SU-DHL-6 (cell line): ENCODE results near the gene S100A5.

ENCODE experiments used
- H2AFZ ChIP-seq: fragments of 200-600 bp; sonication (generic); 2 replicates; pipeline ENCODE4 v1.6.1; 2014; ENCODE audit warnings: low read depth, mild to moderate bottlenecking, moderate library complexity, mixed read lengths, antibody characterized with exemption, low read length; ENCODE audit not compliant: severe bottlenecking
- H3F3A ChIP-seq: fragments of 200-600 bp; shearing (Covaris generic); 2 replicates; pipeline ENCODE4 v1.6.0; 2016; ENCODE audit warnings: antibody characterized with exemption, mild to moderate bottlenecking; ENCODE audit not compliant: insufficient read depth
- H3K27ac ChIP-seq: fragments of 200-600 bp; sonication (generic); 2 replicates; pipeline ENCODE4 v1.5.1; 2016; ENCODE audit warnings: low read depth, mild to moderate bottlenecking, low read length, moderate library complexity, mixed read lengths
- H3K27me3 ChIP-seq: fragments of 200-600 bp; sonication (generic), shearing (Covaris generic); 2 replicates; pipeline ENCODE4 v1.6.0; 2014; ENCODE audit warnings: mild to moderate bottlenecking, low read length
- H3K36me3 ChIP-seq: fragments of 200-600 bp; sonication (generic); 2 replicates; pipeline ENCODE4 v1.6.1; 2014; ENCODE audit warnings: mild to moderate bottlenecking, low read length, mixed read lengths
- H3K4me2 ChIP-seq: fragments of 300-600, 200-600 bp; shearing (Covaris generic), sonication (generic); 2 replicates; pipeline ENCODE4 v1.6.0; 2014; ENCODE audit warnings: low read length, low read depth, mild to moderate bottlenecking; ENCODE audit not compliant: poor library complexity, severe bottlenecking
- H3K4me3 ChIP-seq: fragments of 200-600 bp; sonication (generic); 2 replicates; pipeline ENCODE4 v1.5.1; 2014; ENCODE audit warnings: antibody characterized with exemption, low read length, mild to moderate bottlenecking, mixed read lengths; ENCODE audit not compliant: insufficient read depth, poor library complexity, severe bottlenecking
- H3K79me2 ChIP-seq: fragments of 200-600 bp; sonication (generic); 2 replicates; pipeline ENCODE4 v1.6.1; 2014; ENCODE audit warnings: mild to moderate bottlenecking, low read length, moderate library complexity; ENCODE audit not compliant: insufficient read depth
- H3K9ac ChIP-seq: fragments of 200-600 bp; sonication (generic); 2 replicates; pipeline ENCODE4 v1.7.0; 2014; ENCODE audit warnings: mild to moderate bottlenecking, low read length
- H3K9me2 ChIP-seq: fragments of 200-600 bp; sonication (generic); replicated peaks from 2 replicates; pipeline ENCODE4 v1.6.1; 2014; ENCODE audit warnings: low read length; ENCODE audit not compliant: insufficient read depth
- H3K9me3 ChIP-seq: fragments of 200-600 bp; sonication (generic); 2 replicates; pipeline ENCODE4 v1.6.1; 2014; ENCODE audit warnings: low read length, mixed read lengths; ENCODE audit not compliant: insufficient read depth
- H4K20me1 ChIP-seq: fragments of 200-600 bp; sonication (generic); 2 replicates; pipeline ENCODE4 v1.6.1; 2014; ENCODE audit warnings: low read depth, mild to moderate bottlenecking, antibody characterized with exemption, low read length, moderate library complexity, mixed read lengths
- EZH2phosphoT487 ChIP-seq: fragments of 200-600 bp; sonication (generic), shearing (Covaris generic); conservative IDR thresholded peaks from 2 replicates; pipeline ENCODE4 v1.6.1; 2018; ENCODE audit warnings: mild to moderate bottlenecking, antibody characterized with exemption, low read length, moderate library complexity, mixed read lengths
- TF ChIP-seq, protein P1 (sequence below): fragments of 200-600 bp; sonication (generic); IDR thresholded peaks from one replicate; pipeline ENCODE4 v1.5.1; 2017; ENCODE audit warnings: antibody characterized with exemption, mild to moderate bottlenecking, low read length, moderate library complexity; ENCODE audit not compliant: insufficient read depth, poor library complexity, severe bottlenecking

The S100A5 gene

DNA sequence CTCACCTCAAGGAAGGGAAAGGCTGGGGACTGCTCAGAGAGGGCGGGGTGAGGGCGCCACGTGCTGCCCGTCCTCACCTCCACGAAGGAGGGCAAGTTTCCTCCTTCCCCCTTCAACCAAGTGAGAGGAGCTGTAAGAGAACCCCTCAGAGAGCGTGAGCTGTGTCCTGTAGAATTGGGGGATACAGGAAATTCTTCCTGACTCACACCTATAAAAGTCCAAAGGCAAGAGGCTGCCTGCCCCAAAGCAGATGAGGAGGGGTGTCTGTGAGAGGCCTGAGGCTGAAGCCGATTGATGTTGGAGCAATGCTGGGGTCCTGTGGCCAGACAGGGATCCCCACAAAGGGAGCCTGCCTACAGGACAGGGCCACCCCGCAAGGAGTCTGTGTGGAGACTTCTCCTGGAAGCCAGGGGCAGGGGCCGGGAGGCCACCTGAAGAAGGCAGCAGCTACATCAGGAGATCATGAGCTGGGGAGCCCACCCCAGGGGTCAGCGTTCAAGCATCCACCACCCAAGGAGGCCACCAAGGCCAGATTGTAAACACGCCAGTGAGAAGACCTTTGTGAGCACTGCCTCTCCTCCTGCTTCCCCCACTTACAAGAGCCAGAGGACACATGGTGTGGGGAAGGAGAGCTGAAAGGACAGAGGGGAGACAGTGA lies 32.7 kb downstream of the S100A5 start:
- no peak overlapping the region for H3K27ac ChIP-seq
- no peaks in the 10 kb centered on the region for H4K20me1 ChIP-seq
- no peak overlapping the region for H2AFZ ChIP-seq
- H3K36me3 ChIP-seq, result no peaks in the 10 kb centered on the region
- H3F3A ChIP-seq, result no peaks in the 10 kb centered on the region
- H3K9me2 ChIP-seq, result no peaks in the 10 kb centered on the region
- H3K4me3 ChIP-seq, result no peak overlapping the region
- no peaks in the 10 kb centered on the region for H3K79me2 ChIP-seq
- H3K27me3 ChIP-seq, result no peaks in the 10 kb centered on the region
- H3K4me2 ChIP-seq, result no peak overlapping the region
- no peaks in the 10 kb centered on the region for H3K9me3 ChIP-seq
- TF ChIP-seq, protein P1, sequence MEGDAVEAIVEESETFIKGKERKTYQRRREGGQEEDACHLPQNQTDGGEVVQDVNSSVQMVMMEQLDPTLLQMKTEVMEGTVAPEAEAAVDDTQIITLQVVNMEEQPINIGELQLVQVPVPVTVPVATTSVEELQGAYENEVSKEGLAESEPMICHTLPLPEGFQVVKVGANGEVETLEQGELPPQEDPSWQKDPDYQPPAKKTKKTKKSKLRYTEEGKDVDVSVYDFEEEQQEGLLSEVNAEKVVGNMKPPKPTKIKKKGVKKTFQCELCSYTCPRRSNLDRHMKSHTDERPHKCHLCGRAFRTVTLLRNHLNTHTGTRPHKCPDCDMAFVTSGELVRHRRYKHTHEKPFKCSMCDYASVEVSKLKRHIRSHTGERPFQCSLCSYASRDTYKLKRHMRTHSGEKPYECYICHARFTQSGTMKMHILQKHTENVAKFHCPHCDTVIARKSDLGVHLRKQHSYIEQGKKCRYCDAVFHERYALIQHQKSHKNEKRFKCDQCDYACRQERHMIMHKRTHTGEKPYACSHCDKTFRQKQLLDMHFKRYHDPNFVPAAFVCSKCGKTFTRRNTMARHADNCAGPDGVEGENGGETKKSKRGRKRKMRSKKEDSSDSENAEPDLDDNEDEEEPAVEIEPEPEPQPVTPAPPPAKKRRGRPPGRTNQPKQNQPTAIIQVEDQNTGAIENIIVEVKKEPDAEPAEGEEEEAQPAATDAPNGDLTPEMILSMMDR, result no peak
- no peak for TF ChIP-seq EZH2phosphoT487
- H3K9ac ChIP-seq, result no peak overlapping the region

DNA sequence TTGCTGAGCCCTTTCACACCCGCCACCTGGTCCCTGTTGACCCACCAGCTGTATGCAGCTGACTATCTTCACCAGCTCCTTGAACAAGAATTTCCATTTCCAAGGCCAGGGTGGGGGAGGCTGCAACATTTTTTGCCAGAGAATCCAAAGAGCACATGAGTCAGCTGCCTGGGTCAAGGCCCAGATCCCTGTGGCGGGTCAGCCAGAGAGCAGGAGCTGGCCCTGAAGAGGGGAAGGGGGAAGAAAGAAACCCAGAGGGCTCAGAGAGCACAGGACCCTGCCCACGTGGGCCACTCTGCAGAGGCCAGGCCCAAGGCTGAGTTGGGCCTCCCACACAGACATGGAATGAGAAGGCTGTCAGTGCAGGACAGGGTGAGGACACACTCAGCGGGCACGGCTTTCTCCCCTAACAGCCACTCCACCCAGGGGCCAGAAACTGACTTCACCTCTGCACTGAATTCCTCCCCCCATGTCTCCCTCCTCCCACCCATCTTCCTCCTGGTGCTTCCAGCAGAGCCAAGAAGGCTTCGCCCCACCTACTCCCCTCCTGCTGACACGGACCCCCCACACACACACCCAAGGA lies 33.8 kb downstream of the S100A5 start:
- Histone ChIP-seq H3K36me3 (no peaks in the 10 kb centered on the region), H3K79me2 (no peaks in the 10 kb centered on the region), H3K27ac (no peak overlapping the region), H3K4me2 (no peak overlapping the region), H3K4me3 (no peak overlapping the region), H2AFZ (no peak overlapping the region), H4K20me1 (no peaks in the 10 kb centered on the region), H3K9ac (no peak overlapping the region), H3K9me3 (no peaks in the 10 kb centered on the region), H3F3A (no peaks in the 10 kb centered on the region), H3K9me2 (no peaks in the 10 kb centered on the region), H3K27me3 (no peaks in the 10 kb centered on the region)
- TF ChIP-seq, protein P1, result no peak

DNA sequence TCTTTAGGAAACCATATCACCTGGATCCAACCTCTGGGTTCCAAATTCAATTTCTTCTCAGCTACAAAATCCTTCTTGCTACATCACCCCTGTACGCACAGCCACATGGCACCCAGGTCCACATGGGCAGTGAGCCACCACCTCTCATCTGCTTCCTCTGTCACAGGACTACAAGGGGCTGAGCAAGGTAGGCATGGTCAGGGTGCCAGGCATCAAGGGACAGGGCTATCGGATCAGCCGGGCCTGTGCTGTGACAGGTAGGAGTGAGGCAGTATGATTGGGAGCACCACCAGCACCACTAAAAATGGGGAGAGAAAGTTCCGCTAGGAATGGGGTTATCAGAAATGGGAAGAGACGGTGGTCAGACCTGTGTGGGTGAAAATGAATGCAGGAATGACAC lies 34.3 kb downstream of the S100A5 start:
- Histone ChIP-seq H3K27ac (no peak overlapping the region), H3F3A (no peaks in the 10 kb centered on the region)
- TF ChIP-seq EZH2phosphoT487, result no peak
- TF ChIP-seq, protein P1, result no peak

More for the DNA sequence above, 34.3 kb downstream of the S100A5 start:
- no peaks in the 10 kb centered on the region for H4K20me1 ChIP-seq
- no peaks in the 10 kb centered on the region for H3K27me3 ChIP-seq
- H3K79me2 ChIP-seq, result no peaks in the 10 kb centered on the region
- H3K36me3 ChIP-seq, result no peaks in the 10 kb centered on the region
- no peak overlapping the region for H2AFZ ChIP-seq
- no peaks in the 10 kb centered on the region for H3K9me3 ChIP-seq
- H3K9ac ChIP-seq, result no peak overlapping the region
- no peaks in the 10 kb centered on the region for H3K9me2 ChIP-seq
- H3K4me3 ChIP-seq, result no peak overlapping the region
- H3K4me2 ChIP-seq, result no peak overlapping the region
